ENCODE measurements around the gene KRT74.
"Not testable (repeated sequence)": the region's sequence is repeated elsewhere in the genome, so short reads cannot be mapped to it uniquely, and the experiment has no call there.

Gene KRT74

DNA sequence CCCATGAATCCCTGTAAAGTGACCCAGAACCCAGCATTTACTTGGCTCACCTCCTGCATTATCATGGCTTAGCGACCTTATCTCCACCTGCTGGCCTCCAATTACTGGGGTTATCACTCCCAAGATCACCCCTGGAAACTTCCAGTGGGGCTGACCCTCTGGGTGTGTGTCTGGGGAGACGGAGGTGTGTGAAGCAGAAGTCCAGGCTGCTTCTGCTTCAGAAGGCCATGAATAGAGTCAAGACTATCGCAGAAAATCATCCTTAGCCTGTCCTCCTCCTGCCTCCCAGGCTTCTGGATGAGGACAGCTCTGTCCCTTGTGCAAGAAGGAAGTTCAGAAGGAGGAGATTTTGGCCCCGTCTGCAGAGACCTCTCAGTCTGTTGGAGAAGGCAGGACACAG, 28.0 kb upstream of the KRT74 start:
- DNase-seq = no peak

- DNase-seq = no peak
Measured at GRCh38 chr12:52600941-52601481, 27.4 kb upstream of the KRT74 start, which contains the start of gene KRT72. KRT72 (minus strand) TSS chr12:52601463; CDS start chr12:52601452, 11 bp downstream.

GRCh38 chr12:52600475-52600874, 26.8 kb upstream of the KRT74 start:
- no peak for DNase-seq

DNA sequence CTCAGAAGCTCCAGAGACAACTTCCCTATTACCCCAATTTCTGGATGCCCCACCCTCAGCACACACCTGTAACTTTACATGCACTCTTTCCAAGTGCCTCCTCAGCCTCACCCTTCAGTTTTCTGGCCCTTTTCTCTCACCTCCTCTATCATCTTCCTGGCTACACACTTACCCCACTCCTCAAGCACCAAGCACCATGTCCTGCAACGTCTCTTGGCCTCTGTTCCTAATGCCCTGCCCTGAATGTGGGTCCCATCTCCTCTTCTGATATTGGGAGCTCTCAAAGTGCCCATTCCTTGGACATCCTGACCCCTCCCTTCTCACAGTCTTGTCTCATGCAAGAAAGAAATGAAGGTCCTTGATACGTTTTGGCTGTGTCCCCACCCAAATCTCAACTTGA, 26.4 kb upstream of the KRT74 start:
- DNase-seq = no peak

- DNase-seq = no peak
Measured at GRCh38 chr12:52598966-52599365, 25.3 kb upstream of the KRT74 start.

DNA sequence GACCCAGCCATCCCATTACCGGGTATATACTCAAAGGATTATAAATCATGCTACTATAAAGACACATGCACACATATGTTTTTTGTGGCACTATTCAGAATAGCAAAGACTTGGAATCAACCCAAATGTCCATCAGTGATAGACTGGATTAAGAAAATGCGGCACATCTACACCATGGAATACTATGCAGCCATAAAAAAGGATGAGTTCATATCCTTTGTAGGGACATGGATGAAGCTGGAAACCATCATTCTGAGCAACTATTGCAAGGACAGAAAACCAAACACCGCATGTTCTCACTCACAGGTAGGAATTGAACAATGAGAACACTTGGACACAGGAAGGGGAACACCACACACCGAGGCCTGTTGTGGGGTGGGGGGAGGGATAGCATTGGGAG, 20.6 kb upstream of the KRT74 start:
- not testable (repeated sequence) for DNase-seq

- no peak for DNase-seq
Measured at GRCh38 chr12:52591521-52591920, 17.9 kb upstream of the KRT74 start.

- no peak for DNase-seq
Measured at GRCh38 chr12:52590021-52590420, 16.4 kb upstream of the KRT74 start.

DNA sequence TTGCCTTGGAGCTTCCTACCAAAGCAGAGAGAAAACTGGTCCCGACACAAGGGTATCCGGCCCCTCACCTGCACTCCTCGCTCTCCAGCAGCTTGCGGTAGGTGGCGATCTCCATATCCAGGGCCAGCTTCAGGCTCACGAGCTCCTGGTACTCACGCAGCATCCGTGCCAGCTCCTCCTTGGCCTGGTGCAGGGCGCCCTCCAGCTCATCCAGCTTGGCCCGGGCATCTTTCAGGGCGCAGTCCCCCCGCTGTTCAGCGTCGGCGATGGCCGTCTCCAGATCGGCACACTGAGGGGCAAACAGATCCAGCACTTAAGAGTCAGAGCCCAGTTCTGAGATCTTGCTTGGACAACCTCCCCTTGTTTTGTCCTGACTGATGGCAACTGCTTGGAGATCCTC, 13.9 kb upstream of the KRT74 start:
- DNase-seq = no peak

DNA sequence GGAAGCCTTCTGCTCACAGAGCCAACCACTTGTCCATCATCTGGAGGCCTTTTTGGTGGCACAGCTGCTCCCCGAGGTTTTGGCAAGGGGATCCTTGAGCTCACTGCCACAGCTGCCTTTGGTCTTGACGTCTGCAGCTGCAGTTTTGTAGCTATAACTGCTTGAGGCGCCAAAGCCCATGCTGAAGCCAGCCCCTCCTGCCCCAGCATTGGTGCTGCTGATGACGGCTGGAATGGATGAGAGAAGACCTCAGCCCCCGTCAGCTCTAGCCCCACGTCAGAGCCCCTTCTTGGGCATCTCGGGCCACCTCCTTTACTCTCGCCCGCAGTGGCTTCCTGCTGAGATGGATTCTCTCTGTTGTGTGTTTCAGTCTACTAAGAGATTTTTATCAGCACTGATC, 12.3 kb upstream of the KRT74 start:
- DNase-seq = peak; percentile 6

DNA sequence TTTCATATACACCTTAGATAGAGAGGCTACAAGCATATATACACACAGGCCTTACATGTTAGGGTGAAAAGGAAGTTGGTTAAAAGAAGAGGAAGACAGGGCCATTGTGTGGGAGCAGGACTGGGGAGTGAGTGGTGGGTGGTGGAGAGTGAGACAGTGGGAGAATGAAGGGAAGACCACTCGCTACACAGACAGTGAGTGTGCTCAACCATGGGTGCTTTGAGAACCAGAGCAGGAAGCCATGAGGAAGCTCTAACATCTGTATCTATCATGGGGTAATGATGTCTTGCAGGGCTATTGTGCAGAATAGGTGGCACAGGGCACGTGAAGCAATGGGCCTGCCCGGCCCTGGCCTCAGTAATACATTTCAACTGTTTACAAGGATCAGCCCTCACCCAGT, 11.4 kb upstream of the KRT74 start:
- no peak for DNase-seq

DNA sequence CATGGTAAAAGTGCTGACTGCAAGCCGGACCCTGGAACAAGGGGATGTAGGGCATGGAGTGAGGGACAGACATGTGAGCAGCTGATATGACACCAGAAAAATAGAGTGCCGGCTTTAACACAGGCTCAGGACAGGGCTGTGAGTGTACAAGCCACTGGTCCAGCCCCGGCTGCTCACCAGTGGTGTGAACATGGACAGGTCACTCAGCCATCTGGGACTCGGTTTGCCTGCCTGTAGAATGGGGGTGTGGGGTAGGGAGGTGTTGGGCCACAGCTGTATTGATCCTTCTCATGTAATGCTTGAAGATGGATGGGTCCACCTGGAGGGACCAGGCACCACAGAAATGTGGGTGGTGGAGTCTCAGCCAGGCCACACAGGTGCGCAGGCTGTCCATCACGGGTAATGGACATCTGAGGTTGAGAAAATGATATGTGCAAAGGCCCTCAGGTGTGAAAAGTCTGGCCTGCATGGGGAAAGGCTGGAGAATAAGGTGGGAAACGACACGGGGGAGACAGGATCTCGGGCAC, 10.6 kb upstream of the KRT74 start:
- DNase-seq = no peak

DNA sequence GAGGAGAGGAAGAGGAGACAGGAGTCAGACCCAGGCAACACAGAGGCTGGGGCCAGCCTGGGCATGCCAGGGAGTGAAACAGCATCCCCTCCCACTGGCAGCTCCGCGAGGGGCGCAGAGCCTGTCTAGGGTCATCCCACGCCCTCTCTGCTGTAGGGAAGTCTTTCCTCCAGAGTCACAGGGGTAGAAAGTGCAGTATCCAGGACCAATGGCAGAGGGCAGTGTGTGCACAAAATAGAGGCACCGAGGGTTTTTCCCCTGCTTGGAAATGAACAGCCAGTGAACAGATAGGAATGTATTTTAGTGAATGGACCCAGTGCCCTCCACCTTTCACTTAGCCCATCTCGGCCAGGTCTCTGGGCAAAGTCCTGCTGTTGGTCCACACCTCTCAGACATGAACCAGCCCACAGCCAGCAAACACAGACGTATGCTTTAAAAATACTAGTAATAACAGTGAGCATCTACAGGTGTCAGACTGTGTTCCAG, 9.4 kb upstream of the KRT74 start:
- DNase-seq = peak; percentile 54

- no peak for DNase-seq
Measured at GRCh38 chr12:52582486-52582885, 8.8 kb upstream of the KRT74 start.

DNA sequence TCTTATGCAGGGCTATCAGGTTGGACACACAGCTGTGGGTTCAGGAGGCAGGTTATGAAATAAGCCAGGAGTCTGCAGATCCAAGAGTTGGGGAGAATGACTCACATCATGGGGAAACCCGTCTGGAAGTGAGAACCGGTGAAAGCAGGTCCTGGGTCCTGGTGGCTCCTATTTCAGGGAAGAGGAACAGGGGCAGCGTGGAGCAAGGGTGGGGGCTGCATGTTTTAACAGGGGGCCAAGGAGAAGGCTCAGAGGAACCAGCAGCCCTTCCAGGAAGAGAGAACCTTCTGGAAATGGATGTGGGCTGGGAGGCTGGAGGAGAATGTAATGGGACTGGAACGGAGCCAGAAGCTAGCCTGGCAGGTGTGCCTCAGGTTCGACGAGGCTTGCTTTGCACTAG, 7.8 kb upstream of the KRT74 start:
- DNase-seq = no peak

DNA sequence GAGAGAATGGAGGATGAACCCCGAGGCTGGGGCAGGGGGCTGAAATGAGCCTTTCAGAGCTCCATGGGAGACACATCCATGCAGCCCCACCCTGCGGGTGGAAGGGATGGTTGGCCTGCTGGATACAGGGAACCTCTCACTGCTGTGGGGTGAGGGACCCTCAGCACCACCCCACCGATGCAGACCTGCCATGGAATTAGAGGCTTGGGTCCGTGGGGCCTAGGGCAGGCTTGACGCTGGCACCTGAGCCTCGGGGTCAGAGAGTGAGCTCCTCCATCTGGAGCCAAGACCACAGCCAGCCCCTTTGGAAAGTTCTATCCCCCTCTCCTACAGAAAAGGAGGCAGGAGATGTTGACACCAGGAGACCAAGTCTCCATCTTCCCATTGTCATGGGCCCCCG, 7.4 kb upstream of the KRT74 start:
- DNase-seq = no peak

DNA sequence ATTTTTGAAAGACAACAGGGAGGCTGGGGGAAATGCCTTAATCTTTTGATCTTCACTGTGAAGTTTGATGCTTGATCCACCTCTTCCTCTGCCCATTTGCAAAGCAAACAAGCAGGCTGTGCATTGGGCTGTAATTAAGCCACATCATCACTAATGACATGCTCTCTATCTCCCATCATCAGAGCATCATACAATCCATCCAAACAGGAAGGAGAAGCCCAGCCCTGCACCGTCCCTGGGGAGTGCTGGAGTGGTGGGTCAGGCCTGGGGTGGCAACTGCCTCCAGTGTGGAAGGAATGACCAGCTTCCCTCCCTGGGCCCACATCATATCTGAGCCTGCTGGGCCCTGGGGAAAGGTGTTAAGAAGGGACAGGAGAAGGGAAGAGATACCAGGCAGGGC, 6.9 kb upstream of the KRT74 start:
- no peak for DNase-seq

- no peak for DNase-seq
Measured at GRCh38 chr12:52579468-52580465, 6.1 kb upstream of the KRT74 start.

GRCh38 chr12:52578469-52578868, 4.8 kb upstream of the KRT74 start:
- no peak for DNase-seq

DNA sequence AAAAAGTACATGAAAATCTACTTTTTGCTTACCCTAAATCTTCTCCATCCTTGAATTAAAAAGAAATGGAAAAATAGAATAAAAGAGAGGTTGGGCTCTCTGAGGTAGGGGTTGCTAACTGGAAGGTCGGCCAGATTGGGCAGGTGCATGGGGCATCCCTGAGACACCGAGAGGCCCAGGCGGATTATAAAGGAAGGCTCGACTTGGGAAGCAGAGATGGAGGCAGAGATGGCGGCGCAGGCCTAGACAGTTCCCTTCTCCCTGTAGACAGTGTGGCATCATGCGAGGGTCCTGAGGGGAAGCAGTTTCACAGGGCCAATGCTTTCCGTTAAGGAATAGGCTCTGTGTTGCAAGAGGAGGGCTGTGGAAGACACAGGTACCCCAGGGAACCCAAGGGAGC, 3.7 kb upstream of the KRT74 start:
- DNase-seq = no peak

DNA sequence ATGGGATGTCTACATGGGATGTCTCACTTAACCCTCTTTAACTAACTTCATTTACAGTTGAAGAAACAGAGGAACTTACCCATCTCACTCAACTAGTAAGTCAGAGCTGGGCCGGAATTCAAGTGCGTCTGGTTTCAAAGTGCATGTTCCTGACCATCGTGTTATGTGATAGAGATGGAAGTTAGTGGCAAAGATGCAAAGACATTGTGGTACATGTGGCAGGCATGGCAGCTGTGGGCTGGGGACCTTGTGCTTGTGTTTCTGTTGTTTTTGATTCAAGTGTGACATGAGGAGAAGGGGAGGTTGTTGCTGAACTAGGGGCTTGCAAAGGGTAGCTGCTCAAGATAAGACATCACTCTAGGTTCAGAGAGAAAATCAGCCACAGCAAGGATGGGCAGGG, 2.3 kb upstream of the KRT74 start:
- no peak for DNase-seq

DNA sequence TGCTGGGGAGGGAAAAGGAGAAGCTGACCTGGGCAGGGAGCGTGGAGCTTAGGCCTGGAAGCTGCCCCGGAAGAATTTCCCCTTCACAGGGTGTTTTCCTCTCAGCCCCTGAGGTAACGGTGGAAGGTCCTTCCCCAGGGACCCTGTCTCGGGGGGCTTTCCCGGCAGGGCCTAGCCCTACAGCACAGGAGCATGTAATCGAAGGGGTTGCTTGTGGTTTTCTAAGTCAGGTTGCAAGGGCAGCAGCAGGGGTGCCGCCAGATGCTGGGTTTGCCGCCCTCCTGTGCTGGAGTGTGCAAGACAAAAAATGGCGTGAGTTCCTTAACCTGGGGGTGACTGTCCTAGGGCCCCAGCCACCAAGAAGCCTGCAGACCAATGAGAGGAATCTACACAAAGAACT, 1.6 kb upstream of the KRT74 start:
- DNase-seq = no peak

DNA sequence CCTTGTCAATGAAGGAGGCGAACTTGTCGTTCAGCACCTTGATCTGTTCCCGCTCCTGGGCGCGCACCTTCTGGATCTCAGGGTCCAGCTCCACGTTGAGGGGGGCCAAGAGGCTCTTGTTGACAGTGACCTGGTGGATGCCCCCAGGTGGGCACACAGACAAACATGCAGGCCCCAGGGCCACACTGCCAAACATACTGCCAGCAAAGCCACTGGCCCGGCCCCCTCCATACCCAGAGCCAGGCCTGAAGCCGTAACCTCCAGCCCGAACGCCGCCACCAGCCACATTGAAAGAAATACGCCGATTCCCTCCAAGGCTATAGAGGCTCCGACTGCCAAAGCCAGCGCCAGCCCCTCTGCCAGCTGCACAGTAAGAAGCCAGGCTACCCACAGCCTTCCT, 337 bp downstream of the KRT74 start:
- no peak for DNase-seq

GRCh38 chr12:52570511-52570910, 3.1 kb downstream of the KRT74 start:
- no peak for DNase-seq

All from activated CD4-positive, alpha-beta T cell treated with anti-CD3 and anti-CD28 coated beads, Interleukin-2, Interleukin-6, amounts not matched to agents 100 ng/mL and 50 ng/mL, durations not matched to agents 16 hours and 8 hours (primary cell).